NT2/D1 (cell line): Measurements from ENCODE around the gene TET1.
"Not testable (repeated sequence)": the region's sequence is repeated elsewhere in the genome, so short reads cannot be mapped to it uniquely, and the experiment has no call there.

Experiments used
- SUZ12 ChIP-seq: IDR thresholded peaks from 2 replicates; pipeline ENCODE4 v1.6.1; 2011; ENCODE audit not compliant: insufficient read length, insufficient read depth; ENCODE audit errors: extremely low read depth
- YY1 ChIP-seq: IDR thresholded peaks from 2 replicates; pipeline ENCODE4 v1.6.1; 2011; ENCODE audit not compliant: insufficient read length, insufficient read depth
- ZNF274 ChIP-seq: IDR thresholded peaks from 2 replicates; pipeline ENCODE4 v1.6.1; 2011; ENCODE audit warnings: mild to moderate bottlenecking, low read depth, low read length

- TF ChIP-seq ZNF274, YY1, SUZ12: not testable (repeated sequence)
These were observed 43.9 kb upstream of the TET1 start for GRCh38 chr10:68516216-68516615.
